PFSK-1 (cell line): ENCODE results near the gene RAMAC.

Experiments
- FOXP2 ChIP-seq: optimal IDR thresholded peaks from 2 replicates; pipeline ENCODE3; 2011; ENCODE audit warnings: borderline replicate concordance, control low read depth, inconsistent platforms; ENCODE audit not compliant: insufficient read depth; ENCODE audit errors: extremely low read length, extremely low read depth
- POLR2AphosphoS5 ChIP-seq: IDR thresholded peaks from 2 replicates; pipeline ENCODE4 v1.6.1; 2012; ENCODE audit warnings: low read depth, mild to moderate bottlenecking, control low read depth, low read length, moderate library complexity
- SIN3A ChIP-seq: IDR thresholded peaks from 2 replicates; pipeline ENCODE4 v1.6.1; 2012; ENCODE audit warnings: mild to moderate bottlenecking, low read length, moderate library complexity, borderline replicate concordance; ENCODE audit not compliant: insufficient read depth
- TAF1 ChIP-seq: IDR thresholded peaks from 2 replicates; pipeline ENCODE4 v1.6.1; 2012; ENCODE audit warnings: low read length, control low read depth, borderline replicate concordance; ENCODE audit not compliant: insufficient read depth
- TF ChIP-seq, protein P1 (sequence below), 2 experiments: IDR thresholded peaks; 2 replicates each; pipeline versions ENCODE4 v1.6.1 to v1.8.0; 2011 to 2012; ENCODE audit warnings: low read depth in 2 of 2, low read length in 2 of 2, control low read depth in 1 of 2, inconsistent platforms in 1 of 2, mild to moderate bottlenecking in 1 of 2, moderate library complexity in 1 of 2; ENCODE audit not compliant: insufficient read depth in 1 of 2

RAMAC gene

DNA sequence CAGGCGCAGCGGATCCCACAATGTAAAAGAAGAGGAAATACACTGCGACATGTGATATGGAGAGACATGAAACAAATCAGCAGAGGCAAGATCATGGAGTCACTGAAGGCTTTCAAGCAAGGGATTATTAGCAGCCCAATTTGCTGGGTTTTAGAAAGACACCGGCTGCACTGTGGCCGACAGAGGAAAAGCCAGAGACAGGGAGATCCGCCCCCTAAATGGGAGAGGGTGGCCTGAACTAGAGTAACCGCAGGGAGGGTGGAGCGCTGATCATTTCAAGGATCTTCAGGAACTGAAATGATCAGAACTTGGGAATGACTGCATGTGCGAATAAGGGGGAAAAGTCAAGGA lies 26.0 kb downstream of the RAMAC start:
- TF ChIP-seq POLR2AphosphoS5 (no peak), FOXP2 (no peak), SIN3A (no peak), TAF1 (no peak)
- TF ChIP-seq, protein P1, sequence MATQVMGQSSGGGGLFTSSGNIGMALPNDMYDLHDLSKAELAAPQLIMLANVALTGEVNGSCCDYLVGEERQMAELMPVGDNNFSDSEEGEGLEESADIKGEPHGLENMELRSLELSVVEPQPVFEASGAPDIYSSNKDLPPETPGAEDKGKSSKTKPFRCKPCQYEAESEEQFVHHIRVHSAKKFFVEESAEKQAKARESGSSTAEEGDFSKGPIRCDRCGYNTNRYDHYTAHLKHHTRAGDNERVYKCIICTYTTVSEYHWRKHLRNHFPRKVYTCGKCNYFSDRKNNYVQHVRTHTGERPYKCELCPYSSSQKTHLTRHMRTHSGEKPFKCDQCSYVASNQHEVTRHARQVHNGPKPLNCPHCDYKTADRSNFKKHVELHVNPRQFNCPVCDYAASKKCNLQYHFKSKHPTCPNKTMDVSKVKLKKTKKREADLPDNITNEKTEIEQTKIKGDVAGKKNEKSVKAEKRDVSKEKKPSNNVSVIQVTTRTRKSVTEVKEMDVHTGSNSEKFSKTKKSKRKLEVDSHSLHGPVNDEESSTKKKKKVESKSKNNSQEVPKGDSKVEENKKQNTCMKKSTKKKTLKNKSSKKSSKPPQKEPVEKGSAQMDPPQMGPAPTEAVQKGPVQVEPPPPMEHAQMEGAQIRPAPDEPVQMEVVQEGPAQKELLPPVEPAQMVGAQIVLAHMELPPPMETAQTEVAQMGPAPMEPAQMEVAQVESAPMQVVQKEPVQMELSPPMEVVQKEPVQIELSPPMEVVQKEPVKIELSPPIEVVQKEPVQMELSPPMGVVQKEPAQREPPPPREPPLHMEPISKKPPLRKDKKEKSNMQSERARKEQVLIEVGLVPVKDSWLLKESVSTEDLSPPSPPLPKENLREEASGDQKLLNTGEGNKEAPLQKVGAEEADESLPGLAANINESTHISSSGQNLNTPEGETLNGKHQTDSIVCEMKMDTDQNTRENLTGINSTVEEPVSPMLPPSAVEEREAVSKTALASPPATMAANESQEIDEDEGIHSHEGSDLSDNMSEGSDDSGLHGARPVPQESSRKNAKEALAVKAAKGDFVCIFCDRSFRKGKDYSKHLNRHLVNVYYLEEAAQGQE (IDR thresholded peaks at IDR 0.05; ENCODE audit: insufficient read depth in 1 of 2, low read depth in 2 of 2, low read length in 2 of 2), result no peak

DNA sequence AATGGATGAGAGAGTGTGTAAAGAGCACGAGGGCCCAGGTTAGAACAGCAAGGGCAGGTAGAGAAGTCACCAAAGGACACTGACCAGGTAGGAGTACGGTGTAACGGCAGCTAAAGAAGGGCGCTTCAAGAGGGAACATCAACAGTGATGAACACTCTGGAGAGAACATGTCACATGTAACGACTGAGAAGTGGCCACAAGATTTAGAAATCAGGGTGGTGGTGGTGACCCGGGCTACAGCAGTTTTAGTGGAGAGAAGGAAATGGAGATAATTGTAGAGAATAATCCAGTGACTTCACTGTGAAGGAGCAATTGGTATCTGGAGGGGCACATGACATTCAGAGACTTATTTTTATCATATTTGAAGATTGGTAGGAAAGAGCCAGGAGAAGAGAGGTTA lies 26.6 kb downstream of the RAMAC start:
- TF ChIP-seq TAF1 (no peak), FOXP2 (no peak), SIN3A (no peak), POLR2AphosphoS5 (no peak)

DNA sequence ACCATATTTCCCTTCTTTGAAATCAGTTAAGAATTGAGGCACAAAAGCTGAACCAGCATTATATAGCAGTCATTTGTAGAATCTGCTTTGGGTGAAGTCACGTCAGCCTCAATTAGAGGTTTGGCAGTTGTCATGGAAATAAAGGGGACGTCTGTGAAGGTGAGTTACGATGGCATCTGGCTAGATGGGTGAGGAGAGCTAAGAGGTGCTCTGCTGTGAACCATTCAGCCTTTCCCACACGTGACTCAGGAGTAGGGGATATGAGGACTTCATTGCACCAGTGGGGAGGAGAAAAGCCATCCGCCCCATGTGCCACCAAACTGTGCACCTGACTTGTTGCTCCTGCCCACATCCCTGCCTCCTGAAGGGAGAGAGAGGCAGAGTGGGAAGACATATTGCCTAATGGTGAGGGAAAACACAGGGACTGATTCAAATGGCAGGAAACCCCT lies 28.2 kb downstream of the RAMAC start:
- TF ChIP-seq FOXP2 (no peak), POLR2AphosphoS5 (peak; percentile 64)

DNA sequence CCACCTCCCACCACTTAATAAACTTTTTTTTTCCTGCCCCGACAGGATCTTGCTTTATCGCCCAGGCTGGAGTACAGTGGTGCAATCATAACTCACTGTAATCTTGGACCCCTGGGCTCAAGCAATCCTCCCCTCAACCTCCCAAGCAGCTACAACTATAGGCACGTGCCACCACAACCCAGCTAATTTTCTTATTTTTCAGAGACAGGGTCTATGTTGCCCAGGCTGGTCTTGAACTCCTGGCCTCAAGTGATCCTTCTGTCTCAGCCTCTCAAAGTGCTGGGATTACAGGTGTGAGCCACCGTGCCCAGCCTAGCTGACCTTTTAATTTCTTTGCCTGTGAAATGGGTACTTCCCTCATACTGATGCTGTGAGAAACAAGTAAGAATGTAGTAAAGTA lies 29.4 kb downstream of the RAMAC start:
- TF ChIP-seq FOXP2 (no peak), POLR2AphosphoS5 (no peak), TAF1 (no peak), SIN3A (no peak)
- TF ChIP-seq, protein P1 (IDR thresholded peaks at IDR 0.05; ENCODE audit: insufficient read depth in 1 of 2, low read depth in 2 of 2, low read length in 2 of 2), result no peak

DNA sequence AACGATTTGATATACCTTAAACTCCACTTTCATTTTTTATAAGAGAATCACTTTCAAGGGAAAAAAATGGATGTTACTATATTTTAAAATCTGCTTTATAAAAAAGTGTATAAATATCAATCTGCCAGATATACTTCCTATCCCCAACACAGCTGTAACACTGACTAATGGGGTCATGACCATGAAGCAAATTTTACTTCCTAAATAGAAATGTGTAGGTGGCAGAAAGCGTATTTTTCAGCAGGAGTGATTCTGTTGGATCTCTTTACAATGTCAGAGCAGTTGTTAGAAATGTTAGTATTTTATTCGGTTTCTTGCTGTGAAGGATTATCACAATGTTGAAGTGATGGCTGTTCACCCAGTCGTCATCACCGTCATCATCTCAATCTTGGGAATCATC lies 30.9 kb downstream of the RAMAC start:
- TF ChIP-seq SIN3A, result no peak

DNA sequence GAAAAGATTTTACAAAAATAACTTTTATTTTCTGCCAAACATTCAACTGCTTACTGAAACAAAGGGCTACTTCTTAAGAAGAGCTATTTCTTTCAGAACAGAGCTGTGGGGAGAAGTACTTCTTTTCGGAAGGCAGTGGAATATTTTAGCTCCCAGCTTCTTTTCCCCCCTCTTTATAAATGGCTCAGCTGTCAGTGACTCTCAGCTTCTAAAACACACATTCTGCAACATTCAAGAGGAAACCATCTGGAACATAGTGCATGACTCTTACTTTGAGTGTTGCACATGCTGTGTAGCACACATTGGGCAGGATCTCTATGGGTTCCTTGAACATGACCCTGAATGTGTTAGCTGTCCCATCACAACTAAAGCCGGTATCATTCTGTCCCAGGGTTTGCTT lies 32.4 kb downstream of the RAMAC start:
- TF ChIP-seq, protein P1 (IDR thresholded peaks at IDR 0.05; ENCODE audit: insufficient read depth in 1 of 2, low read depth in 2 of 2, low read length in 2 of 2), result no peak
- no peak for TF ChIP-seq TAF1
- no peak for TF ChIP-seq SIN3A
- no peak for TF ChIP-seq POLR2AphosphoS5
- TF ChIP-seq FOXP2, result no peak

DNA sequence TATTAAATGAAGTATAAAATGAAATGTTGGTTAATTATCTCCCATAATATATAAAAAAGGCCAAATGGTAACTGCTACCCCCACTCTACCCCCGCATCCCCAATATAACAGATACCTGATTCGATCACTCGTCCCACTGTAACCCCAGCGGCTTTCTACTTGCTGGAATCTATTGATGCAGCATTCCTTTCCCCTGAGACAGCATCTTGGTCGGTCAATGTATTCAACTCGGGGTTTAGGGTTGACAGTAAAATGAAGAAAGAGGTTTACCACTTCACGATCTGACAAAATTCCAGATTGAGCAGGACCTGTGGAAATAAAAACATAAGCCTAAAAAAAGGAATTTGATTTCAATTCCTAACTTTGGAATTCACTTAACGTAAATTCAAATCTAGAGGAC lies 44.0 kb downstream of the RAMAC start:
- TF ChIP-seq FOXP2 (no peak), SIN3A (no peak), POLR2AphosphoS5 (no peak), TAF1 (no peak)
- TF ChIP-seq, protein P1 (IDR thresholded peaks at IDR 0.05; ENCODE audit: insufficient read depth in 1 of 2, low read depth in 2 of 2, low read length in 2 of 2), result no peak
